Activated CD8-positive, alpha-beta memory T cell treated with anti-CD3 and anti-CD28 coated beads for 48 hours (primary cell): Measurements from ENCODE around the gene TASP1.
"Not testable (repeated sequence)": the region's sequence is repeated elsewhere in the genome, so short reads cannot be mapped to it uniquely, and the experiment has no call there.

Experiments
- DNase-seq, 3 experiments: peaks; one replicate each; pipeline ENCODE4 v3.0.0-alpha.2; 2020; ENCODE audit warnings: low read depth in 2 of 3, low spot score in 2 of 3

TASP1 gene

GRCh38 chr20:13638496-13639149 lies at the start of gene TASP1:
TASP1 (minus strand) TSS chr20:13638932; CDS start chr20:13630078, 8,854 bp downstream.
- DNase-seq, result peak; percentile 70 to 86 (median 85)

GRCh38 chr20:13687815-13688214 lies 49.1 kb upstream of the TASP1 start:
- no peak for DNase-seq

- DNase-seq, result no peak
These were observed 46.9 kb upstream of the TASP1 start for GRCh38 chr20:13685623-13686022.

GRCh38 chr20:13684566-13685222 lies 46.0 kb upstream of the TASP1 start:
- DNase-seq, result no peak

- no peak for DNase-seq
These were observed 45.1 kb upstream of the TASP1 start for GRCh38 chr20:13683833-13684232.

- DNase-seq, result no peak
These were observed 42.8 kb upstream of the TASP1 start for GRCh38 chr20:13681248-13682125.

GRCh38 chr20:13678944-13679343 lies 40.2 kb upstream of the TASP1 start:
- no peak for DNase-seq

- no peak for DNase-seq
These were observed 38.5 kb upstream of the TASP1 start for GRCh38 chr20:13677241-13677640.

- no peak for DNase-seq
These were observed 38.0 kb upstream of the TASP1 start for GRCh38 chr20:13676682-13677081.

- no peak for DNase-seq
These were observed 34.0 kb upstream of the TASP1 start for GRCh38 chr20:13672690-13673089.

- no peak for DNase-seq
These were observed 33.2 kb upstream of the TASP1 start for GRCh38 chr20:13671916-13672378.

- no peak for DNase-seq
These were observed 32.8 kb upstream of the TASP1 start for GRCh38 chr20:13671512-13671911.

- no peak for DNase-seq
These were observed 31.4 kb upstream of the TASP1 start for GRCh38 chr20:13670160-13670559.

- no peak for DNase-seq
These were observed 27.1 kb upstream of the TASP1 start for GRCh38 chr20:13665709-13666395.

GRCh38 chr20:13661070-13661685 lies 22.4 kb upstream of the TASP1 start:
- DNase-seq, result no peak

- no peak for DNase-seq
These were observed 20.6 kb upstream of the TASP1 start for GRCh38 chr20:13659288-13659687.

GRCh38 chr20:13658060-13658459 lies 19.3 kb upstream of the TASP1 start:
- DNase-seq, result not testable (repeated sequence)

GRCh38 chr20:13656721-13657368 lies 18.1 kb upstream of the TASP1 start:
- DNase-seq, result no peak

- DNase-seq, result no peak
These were observed 15.8 kb upstream of the TASP1 start for GRCh38 chr20:13654463-13655023.

- no peak for DNase-seq
These were observed 11.7 kb upstream of the TASP1 start for GRCh38 chr20:13650474-13650873.
